Activated CD8-positive, alpha-beta T cell treated with anti-CD3 and anti-CD28 coated beads for 36 hours (primary cell): ENCODE data around the gene THOC2. TPM values are rescaled to one million over a fixed set of nuclear protein-coding genes. Genes with fewer than 3 reads are reported as not detected.
"Not testable (repeated sequence)": the region's sequence is repeated elsewhere in the genome, so short reads cannot be mapped to it uniquely, and the experiment has no call there.

ENCODE experiments used
- ATAC-seq: fragments of 200-7000 bp; cut with Tn5 transposase; one replicate; pipeline ENCODE4 v1.10.0; 2021; ENCODE audit warnings: mild to moderate bottlenecking, moderate library complexity
- CTCF ChIA-PET: fragments of 350-600 bp; sonication (Branson Sonifier 250); formaldehyde crosslinking; loops from one replicate; lab custom pipeline; 2021; ENCODE audit warnings: antibody characterized with exemption; lab: Charles Lee
- POLR2A ChIA-PET: fragments of 350-600 bp; sonication (Branson Sonifier 250); formaldehyde crosslinking; loops from one replicate; lab custom pipeline; 2021; ENCODE audit warnings: antibody characterized with exemption; lab: Charles Lee
- DNase-seq: peaks from one replicate; pipeline ENCODE4 v3.0.0-alpha.2; 2020
- H3K27ac Mint-ChIP-seq: one replicate; pipeline ENCODE4 v1.8.0; 2021; ENCODE audit warnings: mild to moderate bottlenecking, mixed read lengths
- H3K27me3 Mint-ChIP-seq: one replicate; pipeline ENCODE4 v1.8.0; 2021; ENCODE audit warnings: mixed read lengths
- H3K36me3 Mint-ChIP-seq: one replicate; pipeline ENCODE4 v1.8.0; 2021; ENCODE audit warnings: low read depth, mixed read lengths
- H3K4me1 Mint-ChIP-seq: one replicate; pipeline ENCODE4 v1.8.0; 2021; ENCODE audit warnings: low read depth, mixed read lengths
- H3K4me3 Mint-ChIP-seq: one replicate; pipeline ENCODE4 v1.8.0; 2021; ENCODE audit warnings: mild to moderate bottlenecking, moderate library complexity, mixed read lengths
- H3K9me3 Mint-ChIP-seq: one replicate; pipeline ENCODE4 v1.8.0; 2021; ENCODE audit warnings: mixed read lengths
- intact Hi-C: fragments of 100-400 bp; cut with micrococcal nuclease; formaldehyde crosslinking; loops from one replicate; pipeline ENCODE4 v1.10.0; 2022
- total RNA-seq, 2 experiments: library from RNA; stranded (reverse); gene quantifications; one replicate each; pipeline ENCODE4 v1.2.3, GENCODE V29; 2021
- TF ChIP-seq, protein P1 (sequence below): fragments of 200-600 bp; IDR thresholded peaks from one replicate; pipeline ENCODE4 v1.8.0; 2022; ENCODE audit warnings: antibody characterized with exemption, mild to moderate bottlenecking

The THOC2 gene
- total RNA-seq, 2 experiments from 2014 or later, result 72.3 to 83.6 TPM

DNA sequence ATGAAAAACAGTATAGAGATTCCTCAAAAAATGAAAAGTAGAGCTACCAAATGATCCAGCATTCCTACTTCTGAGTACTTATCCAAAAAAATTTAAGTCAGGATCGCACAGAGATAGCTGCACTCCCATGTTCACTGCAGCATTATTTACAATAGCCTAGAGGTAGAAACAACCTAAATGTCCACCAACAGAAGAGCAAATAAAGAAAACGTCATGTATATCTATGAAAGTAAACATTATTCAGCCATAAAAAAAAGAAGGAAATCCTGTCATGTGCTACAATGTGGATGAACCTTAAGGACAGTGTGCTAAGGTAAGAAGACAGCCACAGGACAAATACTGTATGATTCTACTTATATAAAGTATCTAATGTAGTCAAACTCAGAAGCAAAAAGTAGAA lies 12.4 kb downstream of the THOC2 start:
- H3K27ac Mint-ChIP-seq, result no peak overlapping the region
- no peaks in the 10 kb centered on the region for H3K9me3 Mint-ChIP-seq
- no peak for DNase-seq
- TF ChIP-seq, protein P1, sequence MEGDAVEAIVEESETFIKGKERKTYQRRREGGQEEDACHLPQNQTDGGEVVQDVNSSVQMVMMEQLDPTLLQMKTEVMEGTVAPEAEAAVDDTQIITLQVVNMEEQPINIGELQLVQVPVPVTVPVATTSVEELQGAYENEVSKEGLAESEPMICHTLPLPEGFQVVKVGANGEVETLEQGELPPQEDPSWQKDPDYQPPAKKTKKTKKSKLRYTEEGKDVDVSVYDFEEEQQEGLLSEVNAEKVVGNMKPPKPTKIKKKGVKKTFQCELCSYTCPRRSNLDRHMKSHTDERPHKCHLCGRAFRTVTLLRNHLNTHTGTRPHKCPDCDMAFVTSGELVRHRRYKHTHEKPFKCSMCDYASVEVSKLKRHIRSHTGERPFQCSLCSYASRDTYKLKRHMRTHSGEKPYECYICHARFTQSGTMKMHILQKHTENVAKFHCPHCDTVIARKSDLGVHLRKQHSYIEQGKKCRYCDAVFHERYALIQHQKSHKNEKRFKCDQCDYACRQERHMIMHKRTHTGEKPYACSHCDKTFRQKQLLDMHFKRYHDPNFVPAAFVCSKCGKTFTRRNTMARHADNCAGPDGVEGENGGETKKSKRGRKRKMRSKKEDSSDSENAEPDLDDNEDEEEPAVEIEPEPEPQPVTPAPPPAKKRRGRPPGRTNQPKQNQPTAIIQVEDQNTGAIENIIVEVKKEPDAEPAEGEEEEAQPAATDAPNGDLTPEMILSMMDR, result no peak
- no peak overlapping the region for H3K4me3 Mint-ChIP-seq
- intact Hi-C loops, result no loop called here
- peaks cover 17% of the 10 kb centered on the region for H3K36me3 Mint-ChIP-seq
- H3K4me1 Mint-ChIP-seq, result peaks cover 28% of the 10 kb centered on the region
- no peaks in the 10 kb centered on the region for H3K27me3 Mint-ChIP-seq
- ATAC-seq, result no peak
- ChIA-PET POLR2A (no interaction called here), CTCF (no interaction called here)

- H3K27ac Mint-ChIP-seq, result no peak overlapping the region
- DNase-seq, result no peak
- no peak overlapping the region for H3K4me3 Mint-ChIP-seq
- intact Hi-C loops, result no loop called here
- peaks cover 25% of the 10 kb centered on the region for H3K4me1 Mint-ChIP-seq
- peaks cover 13% of the 10 kb centered on the region for H3K36me3 Mint-ChIP-seq
- no peaks in the 10 kb centered on the region for H3K9me3 Mint-ChIP-seq
- ChIA-PET POLR2A (no interaction called here), CTCF (no interaction called here)
- TF ChIP-seq, protein P1, result no peak
- ATAC-seq, result no peak
- no peaks in the 10 kb centered on the region for H3K27me3 Mint-ChIP-seq
These were observed 19.0 kb downstream of the THOC2 start for GRCh38 chrX:123713841-123714240.

GRCh38 chrX:123713434-123713833 lies 19.4 kb downstream of the THOC2 start:
- Mint-ChIP-seq H3K4me1 (peaks cover 25% of the 10 kb centered on the region), H3K27me3 (no peaks in the 10 kb centered on the region)

GRCh38 chrX:123711201-123711600 lies 21.7 kb downstream of the THOC2 start:
- CTCF ChIA-PET, H3K36me3 Mint-ChIP-seq, H3K9me3 Mint-ChIP-seq, H3K27ac Mint-ChIP-seq, DNase-seq, ATAC-seq, POLR2A ChIA-PET, H3K4me3 Mint-ChIP-seq, intact Hi-C loops, H3K27me3 Mint-ChIP-seq: not testable (repeated sequence)
- H3K4me1 Mint-ChIP-seq, result peaks cover 20% of the 10 kb centered on the region

More at GRCh38 chrX:123713434-123713833, 19.4 kb downstream of the THOC2 start:
- peaks cover 13% of the 10 kb centered on the region for H3K36me3 Mint-ChIP-seq
- H3K27ac Mint-ChIP-seq, result no peak overlapping the region
- TF ChIP-seq, protein P1, result no peak
- H3K9me3 Mint-ChIP-seq, result no peaks in the 10 kb centered on the region
- H3K4me3 Mint-ChIP-seq, result no peak overlapping the region
- intact Hi-C loops, result no loop called here
- POLR2A ChIA-PET, result no interaction called here
- CTCF ChIA-PET, result no interaction called here
- ATAC-seq, result no peak
- DNase-seq, result no peak

DNA sequence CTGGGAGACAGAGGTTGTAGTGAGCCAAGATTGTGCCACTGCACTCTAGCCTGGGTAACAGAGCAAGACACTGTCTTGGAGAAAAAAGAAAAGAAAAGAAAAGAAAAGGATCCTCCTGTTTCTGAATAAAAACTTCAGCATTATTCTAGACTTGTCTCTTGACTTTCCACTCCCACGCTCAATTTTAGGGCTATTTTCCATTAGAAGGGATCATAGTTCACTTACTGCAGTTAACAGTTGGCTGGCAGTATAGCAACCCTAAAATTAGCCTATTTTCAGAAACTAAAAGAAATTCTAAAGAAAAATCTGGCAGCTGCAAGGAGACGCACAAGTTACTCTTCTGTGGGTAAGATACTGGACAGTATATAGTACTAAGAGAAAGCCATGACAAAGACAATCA lies 28.1 kb downstream of the THOC2 start:
- intact Hi-C loops, result no loop called here
- Mint-ChIP-seq H3K4me3 (no peak overlapping the region), H3K4me1 (peaks cover 12% of the 10 kb centered on the region), H3K27me3 (no peaks in the 10 kb centered on the region), H3K27ac (no peak overlapping the region), H3K9me3 (no peaks in the 10 kb centered on the region), H3K36me3 (peaks cover 2% of the 10 kb centered on the region)
- TF ChIP-seq, protein P1, result no peak
- ChIA-PET POLR2A (no interaction called here), CTCF (no interaction called here)
- ATAC-seq (no peak), DNase-seq (no peak)
